SK-N-SH treated with all-trans-retinoic acid at 6 μM for 48 hours (cell line): ENCODE results near the gene CTTN.

Experiments used
- CSDC2 ChIP-seq: fragments of 250-450 bp; sonication (Bioruptor Pico); IDR thresholded peaks from 2 replicates; pipeline ENCODE4 v1.5.0; 2020; ENCODE audit warnings: mild to moderate bottlenecking, moderate library complexity
- ESRRG ChIP-seq: fragments of 250-450 bp; sonication (Bioruptor Pico); IDR thresholded peaks from 2 replicates; pipeline ENCODE4 v1.6.1; 2021; ENCODE audit warnings: mild to moderate bottlenecking
- TF ChIP-seq, protein P1 (sequence below): fragments of 250-450 bp; sonication (Bioruptor Pico); IDR thresholded peaks from 2 replicates; pipeline ENCODE4 v1.8.0; 2020; ENCODE audit warnings: mild to moderate bottlenecking, moderate library complexity, borderline replicate concordance

DNA sequence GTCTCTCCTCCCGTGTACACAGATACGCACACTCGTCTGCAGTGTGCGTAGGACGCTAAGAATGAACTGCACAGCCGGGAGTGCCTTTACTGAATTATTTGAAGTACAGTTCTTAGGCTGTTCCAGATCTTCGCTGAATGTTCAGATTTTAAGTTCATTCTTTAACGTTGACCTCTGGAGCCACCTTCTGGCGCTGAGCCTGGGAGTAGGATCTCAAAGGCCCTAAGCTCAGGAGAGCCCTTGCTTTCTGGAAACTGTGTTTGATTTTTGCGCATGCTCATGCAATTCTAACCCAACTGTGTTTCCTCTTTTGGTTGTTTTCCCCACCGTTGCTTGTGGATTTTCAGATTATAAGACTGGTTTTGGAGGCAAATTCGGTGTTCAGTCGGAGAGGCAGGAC is 22.8 kb downstream of the CTTN start:
- TF ChIP-seq, protein P1, sequence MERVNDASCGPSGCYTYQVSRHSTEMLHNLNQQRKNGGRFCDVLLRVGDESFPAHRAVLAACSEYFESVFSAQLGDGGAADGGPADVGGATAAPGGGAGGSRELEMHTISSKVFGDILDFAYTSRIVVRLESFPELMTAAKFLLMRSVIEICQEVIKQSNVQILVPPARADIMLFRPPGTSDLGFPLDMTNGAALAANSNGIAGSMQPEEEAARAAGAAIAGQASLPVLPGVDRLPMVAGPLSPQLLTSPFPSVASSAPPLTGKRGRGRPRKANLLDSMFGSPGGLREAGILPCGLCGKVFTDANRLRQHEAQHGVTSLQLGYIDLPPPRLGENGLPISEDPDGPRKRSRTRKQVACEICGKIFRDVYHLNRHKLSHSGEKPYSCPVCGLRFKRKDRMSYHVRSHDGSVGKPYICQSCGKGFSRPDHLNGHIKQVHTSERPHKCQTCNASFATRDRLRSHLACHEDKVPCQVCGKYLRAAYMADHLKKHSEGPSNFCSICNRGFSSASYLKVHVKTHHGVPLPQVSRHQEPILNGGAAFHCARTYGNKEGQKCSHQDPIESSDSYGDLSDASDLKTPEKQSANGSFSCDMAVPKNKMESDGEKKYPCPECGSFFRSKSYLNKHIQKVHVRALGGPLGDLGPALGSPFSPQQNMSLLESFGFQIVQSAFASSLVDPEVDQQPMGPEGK (CRISPR knock-in tag): no peak
- TF ChIP-seq ESRRG (CRISPR knock-in tag) (no peak), CSDC2 (CRISPR knock-in tag) (no peak)
